Hematopoietic multipotent progenitor cell (in vitro differentiated cells): ENCODE measurements around the gene RNASE4. TPM values are rescaled to one million over a fixed set of nuclear protein-coding genes. Genes with fewer than 3 reads are reported as not detected.
"Not testable (repeated sequence)": the region's sequence is repeated elsewhere in the genome, so short reads cannot be mapped to it uniquely, and the experiment has no call there.

Experiments used
- DNase-seq, 3 donors: peaks; one replicate each; pipeline ENCODE4 v3.0.0-alpha.2; 2011 to 2015; ENCODE audit warnings: low read depth in 2 of 3, low spot score in 2 of 3
- total RNA-seq: library from RNA; depleted of rRNA; stranded (reverse); fragments of >200 nt; gene quantifications from one replicate; pipeline ENCODE4 v1.2.3, GENCODE V29; 2012

Gene RNASE4
- total RNA-seq: 8.9 TPM

DNA sequence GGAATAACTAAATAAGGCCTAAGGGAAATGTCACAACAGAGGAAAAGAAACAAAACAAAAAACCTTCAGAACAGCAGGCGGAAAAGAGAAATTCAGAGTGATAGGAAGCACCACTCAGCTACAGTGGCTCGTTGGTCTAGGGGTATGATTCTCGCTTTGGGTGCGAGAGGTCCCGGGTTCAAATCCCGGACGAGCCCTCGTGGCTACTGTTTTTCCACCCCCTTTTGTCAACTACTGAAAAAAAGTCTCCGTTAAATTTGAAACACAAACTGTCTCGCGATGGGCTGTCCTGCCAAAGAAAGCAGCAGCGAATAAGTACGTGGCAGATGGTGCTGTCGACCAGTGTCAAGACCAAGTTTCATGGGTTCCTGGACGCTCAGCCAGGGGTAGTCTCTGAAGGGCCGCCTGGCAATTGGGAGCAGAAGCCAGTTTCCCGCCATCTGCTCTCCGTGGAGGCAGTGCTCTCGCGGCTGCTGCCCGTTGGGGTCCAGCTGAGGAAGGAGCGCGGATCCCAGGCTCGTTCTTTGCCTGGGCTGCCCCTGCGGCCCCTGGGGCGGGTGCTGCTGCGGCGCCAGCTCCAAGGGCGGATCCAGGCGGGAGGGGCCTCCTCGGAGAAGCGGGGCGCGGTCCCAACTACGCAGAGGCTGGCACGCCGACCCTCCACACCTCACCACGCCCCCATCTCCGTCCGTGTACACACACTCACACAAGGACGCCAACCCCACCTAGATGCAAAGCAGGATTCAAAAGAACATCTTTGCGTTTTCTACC, at the start of gene RNASE4:
Gene RNASE4, plus strand, starts transcription at position 670 of the 771 bp plus-strand sequence. CDS start 14,812 bp downstream, outside the sequence.
- DNase-seq: peak; percentile 77 to 89 (median 78)

DNA sequence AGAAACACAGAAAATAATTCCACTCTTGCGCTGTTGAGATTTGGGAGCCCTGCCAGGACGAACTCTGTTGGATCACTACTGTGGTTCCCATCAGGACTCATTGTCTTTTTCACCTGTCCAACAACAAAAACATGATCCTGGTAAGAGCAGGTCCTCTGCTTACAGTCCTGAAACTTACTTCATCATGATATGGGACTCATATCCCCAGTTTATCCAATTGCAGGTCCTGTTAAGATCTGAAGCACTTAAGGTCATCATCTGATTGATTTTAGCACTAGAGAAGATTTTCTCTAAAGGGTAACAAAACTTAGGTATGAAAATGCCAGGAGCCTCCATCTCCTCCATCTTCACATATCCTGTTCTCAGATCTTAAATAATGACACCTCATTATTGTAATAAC, 42.8 kb upstream of the RNASE4 start, which contains the start of gene OR6S1:
Gene OR6S1, minus strand, starts transcription at position 101 of the 400 bp plus-strand sequence. Its CDS starts 0 bp downstream, at position 101.
- no peak for DNase-seq

DNA sequence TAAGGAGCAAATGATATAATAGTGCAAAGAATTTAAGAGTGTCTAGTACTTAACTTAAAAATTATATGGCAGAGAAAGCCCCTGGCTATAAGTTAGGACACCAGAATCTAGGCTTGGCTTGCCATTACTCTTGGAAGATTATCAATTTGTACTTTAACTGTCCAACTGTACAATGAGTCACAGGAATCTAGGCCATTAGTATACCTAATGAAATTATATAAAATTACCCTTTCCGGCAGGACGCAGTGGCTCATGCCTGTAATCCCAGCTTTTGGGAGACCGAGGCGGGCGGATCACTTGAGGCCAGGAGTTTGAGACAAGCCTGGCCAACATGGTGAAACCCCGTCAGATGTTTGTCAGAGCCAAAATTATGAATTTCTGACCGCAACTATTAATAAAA, 42.2 kb upstream of the RNASE4 start:
- DNase-seq: no peak

GRCh38 chr14:20642755-20643154, 41.6 kb upstream of the RNASE4 start:
- DNase-seq: not testable (repeated sequence)

DNA sequence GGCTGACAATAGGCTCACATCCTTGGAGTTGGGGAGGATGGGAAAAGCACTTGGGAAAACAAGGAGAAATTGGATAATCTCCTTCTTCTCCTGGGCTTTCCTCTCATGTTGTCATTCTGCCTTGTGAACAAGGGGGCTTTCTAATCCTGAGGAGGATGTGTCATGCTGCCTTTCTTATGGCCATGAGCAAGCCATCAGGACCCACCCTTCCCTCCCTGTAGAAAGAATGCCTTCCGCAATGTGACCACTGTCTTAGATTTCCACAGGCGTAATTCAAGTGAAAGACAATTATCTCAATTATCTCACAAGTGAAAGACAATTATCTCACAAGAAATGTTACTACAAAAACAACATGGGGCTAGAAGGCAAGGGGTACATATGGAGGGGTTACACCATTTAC, 39.8 kb upstream of the RNASE4 start:
- DNase-seq: no peak

DNA sequence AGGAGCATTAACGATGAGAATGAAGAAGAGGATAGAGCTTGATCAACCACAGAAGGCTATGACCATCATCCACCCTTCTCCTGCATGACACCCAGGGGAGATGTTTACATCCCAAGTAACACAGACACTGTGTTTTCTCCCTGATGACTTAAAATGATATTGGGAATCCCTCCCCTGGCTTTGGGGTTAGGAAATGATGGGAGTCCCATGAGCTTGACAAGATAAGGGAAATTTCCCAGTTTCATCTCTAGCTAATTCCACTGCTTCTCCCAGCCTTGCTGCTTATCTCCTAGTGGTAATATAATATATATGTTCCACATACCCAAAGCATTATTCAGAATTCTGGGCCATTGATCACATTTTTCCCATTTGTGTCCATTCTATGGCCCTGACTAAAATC, 38.9 kb upstream of the RNASE4 start:
- DNase-seq: no peak

DNA sequence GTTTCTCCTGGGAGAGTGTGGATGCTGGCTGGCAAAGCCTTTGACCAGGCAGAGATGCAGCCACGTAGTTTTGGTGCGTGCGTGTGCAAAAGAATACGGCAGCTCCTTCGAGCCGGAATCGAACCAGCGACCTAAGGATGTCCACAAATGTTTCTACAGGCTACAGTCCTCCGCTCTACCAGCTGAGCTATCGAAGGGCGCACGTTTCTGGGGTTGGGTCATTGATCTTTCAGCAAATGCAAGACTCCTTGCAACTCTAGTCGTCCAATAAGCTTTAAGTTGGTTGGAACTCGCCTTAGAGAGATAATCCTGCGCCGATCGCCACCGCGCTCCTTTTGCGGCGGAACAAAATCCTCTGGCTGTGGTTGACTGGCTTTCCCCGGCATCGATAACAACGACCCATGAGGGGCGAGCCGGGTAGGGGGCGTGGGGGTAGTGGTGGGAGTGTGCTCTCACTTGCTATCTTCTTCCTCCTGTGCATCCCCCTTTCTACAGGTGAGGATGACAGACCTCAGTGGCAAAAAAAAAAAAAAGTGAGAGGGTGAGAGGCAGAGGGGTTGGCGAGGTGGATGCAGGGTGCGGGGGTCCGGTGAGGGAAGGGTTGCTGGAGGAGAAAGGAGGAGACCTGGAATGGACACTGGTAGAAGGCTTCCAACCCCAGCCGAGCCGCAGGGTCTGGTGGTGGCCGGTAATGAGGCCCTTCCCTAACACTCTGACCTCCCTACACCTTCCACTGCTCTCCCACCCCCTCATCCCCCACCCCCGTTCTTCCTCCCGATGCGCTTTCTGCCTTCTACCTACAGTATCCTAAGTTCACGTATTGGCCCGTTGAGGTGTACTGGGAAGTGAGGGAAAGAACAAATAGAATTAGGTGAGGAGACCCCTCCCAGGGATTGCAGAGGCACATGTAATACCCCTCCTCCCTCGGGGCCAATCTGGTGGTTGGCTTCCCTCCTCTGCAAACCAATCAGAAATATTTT, 31.1 kb upstream of the RNASE4 start:
- DNase-seq: peak in 2 of 3 donors; percentile 33 to 58

- DNase-seq: no peak
Observed at GRCh38 chr14:20655851-20656250, 28.5 kb upstream of the RNASE4 start.

DNA sequence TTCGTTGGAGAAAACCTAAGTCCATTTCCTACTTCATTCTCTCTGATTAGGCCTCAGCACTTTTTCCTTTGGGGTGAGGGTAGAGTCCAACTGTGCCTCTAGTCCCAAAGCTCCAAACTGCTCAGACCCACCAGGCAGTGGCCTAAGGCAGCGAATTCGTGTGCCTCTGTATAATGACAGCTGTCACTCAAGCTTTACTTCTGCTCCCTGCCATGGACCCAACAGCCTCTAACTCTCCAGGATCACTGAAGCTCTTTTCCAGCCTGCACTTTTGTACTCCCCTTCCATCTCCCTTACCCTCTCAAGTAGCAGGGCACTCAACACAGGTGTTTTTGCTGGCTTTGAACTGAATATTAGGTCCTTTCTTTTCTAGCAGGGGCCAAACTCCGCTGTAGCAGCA, 28.1 kb upstream of the RNASE4 start:
- no peak for DNase-seq

- peak in 2 of 3 donors; percentile 33 to 42 for DNase-seq
Observed at GRCh38 chr14:20657216-20658211, 26.8 kb upstream of the RNASE4 start.

DNA sequence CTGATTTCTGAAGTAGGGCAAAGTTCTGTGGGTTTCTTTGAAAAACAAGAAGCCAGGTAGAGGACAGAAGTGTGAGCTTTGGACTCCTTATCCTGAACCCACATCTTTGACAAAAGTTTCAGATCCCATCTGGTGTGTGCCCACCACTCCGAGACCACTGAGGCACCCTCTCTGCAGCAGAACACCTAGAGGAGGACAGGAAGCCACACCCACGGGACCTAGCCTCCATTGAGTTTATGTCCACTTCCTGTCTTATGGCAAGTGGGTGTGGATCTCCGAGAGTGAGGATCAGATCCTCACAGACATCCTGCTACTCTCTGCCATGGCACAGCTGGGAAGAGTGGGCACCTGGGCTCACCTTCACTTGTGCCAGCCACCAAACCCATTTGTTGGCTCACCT, 26.1 kb upstream of the RNASE4 start:
- no peak for DNase-seq

GRCh38 chr14:20659336-20659735, 25.0 kb upstream of the RNASE4 start:
- no peak for DNase-seq

DNA sequence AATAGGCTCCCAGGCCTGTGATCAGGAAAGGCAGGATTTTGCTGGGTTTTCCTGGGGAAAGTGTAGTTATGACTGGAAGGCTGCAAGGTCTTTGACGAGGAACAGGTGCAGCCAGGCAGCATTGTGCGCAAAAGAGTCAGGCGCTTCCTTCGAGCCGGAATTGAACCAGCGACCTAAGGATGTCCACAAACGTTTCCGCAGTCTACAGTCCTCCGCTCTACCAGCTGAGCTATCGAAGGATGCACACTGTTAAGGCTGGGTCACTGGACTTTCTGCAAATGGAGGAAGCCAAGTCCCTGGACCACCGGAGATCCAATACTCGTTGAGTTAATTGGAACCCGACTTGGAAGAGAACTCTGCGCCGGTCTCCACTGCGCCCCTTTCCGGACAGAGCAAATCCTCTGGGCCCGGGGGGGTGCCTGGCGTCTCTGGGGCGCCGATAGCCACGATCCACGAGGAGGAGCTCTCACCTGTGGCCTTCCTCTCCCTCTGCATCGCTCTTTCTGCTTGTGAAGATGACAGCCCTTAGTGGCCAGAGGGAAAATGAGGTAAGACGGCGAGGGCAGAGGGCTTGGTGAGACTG, 24.5 kb upstream of the RNASE4 start:
- DNase-seq: no peak

DNA sequence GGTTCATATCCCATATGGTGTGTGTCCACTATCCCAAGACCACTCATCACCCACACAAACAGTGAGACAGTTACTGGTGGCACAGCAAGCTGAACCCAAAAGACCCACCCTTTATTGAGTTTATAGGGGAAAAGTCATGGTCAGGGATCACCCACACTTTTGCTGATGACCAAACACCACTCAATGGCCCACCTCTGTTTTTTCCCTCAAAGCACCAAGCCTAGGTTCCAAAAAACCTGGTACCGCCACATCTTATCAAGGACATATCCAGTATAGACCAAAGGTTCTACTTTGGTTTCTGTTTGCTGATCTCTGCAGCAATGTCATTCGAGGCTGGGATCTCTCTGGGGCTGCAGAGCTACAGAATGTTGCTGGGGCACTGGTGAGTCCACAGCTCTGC, 23.2 kb upstream of the RNASE4 start:
- DNase-seq: no peak

DNA sequence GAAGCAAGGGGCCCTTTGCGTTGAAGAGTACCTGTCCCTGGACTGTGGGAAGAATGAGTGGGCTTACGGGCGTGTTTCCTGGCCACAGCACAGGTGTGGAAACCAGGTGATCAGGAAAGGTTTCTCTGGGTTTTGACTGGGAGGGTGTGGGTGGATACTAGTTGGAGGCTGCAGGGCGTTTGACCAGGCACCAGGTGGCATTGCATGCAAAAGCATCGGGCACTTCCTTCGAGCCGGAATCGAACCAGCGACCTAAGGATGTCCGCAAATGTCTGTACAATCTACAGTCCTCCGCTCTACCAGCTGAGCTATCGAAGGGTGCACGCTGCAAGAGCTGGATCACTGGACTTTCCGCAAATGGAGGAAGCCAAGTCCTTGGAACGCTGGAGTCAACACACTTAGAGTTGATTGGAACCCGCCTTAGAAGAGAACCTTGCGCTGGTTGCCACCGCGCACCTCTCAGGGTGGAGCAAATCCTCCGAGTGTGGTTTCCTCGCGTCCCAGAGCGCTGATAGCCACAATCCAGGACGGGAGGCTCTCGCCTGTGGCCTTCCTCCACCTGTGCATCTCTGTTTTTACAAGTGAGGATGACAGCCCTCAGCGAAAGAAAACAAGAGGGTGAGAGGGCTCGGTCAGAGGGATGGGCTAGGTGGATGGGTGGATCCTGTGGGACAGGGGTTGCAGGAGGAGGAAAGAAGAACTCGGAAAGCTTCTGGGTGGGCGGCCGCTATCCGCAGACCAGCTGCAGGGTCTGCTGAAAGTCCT, 21.2 kb upstream of the RNASE4 start:
- peak; percentile 47 to 90 (median 79) for DNase-seq

DNA sequence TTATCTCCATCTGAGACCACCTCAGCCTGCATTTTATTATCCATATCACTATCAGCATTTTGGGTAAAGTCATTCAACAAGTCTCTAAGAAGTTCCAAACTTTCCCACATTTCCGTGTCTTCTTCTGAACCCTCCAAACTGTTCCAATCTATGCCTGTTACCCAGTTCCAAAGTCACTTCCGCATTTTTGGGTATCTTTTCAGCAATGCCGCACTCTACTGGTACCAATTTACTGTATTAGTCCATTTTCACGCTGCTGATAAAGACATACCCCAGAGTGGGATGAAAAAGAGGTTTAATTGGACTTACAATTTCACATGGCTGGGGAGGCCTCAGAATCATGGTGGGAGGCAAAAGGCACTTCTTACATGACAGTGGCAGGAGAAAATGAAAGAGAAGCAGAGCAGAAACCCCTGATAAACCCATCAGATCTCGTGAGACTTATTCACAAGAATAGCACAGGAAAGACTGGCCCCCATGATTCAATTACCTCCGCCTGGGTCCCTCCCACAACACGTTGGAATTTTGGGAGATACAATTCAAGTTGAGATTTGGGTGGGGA, 17.9 kb upstream of the RNASE4 start:
- DNase-seq: not testable (repeated sequence)

DNA sequence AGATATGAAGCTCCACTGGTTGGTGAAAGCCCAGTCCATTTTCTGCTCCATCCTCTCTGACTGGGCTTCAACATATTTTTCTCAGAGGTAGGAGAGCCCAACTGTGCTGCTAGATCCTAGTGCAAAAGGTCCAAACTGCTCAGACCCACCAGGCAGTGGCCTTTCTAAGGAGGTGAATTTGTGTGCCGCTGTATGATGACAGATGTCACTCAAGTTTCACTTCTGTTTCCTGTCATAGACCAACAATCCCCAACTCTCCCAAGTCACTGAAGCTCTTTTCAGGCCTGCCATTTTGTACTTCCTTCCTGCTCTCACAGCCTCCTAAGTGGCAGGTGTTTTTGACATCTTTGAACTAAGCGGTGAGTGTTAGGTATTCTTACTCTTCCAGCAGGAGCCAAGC, 16.4 kb upstream of the RNASE4 start:
- DNase-seq: no peak

- no peak for DNase-seq
Observed at GRCh38 chr14:20668969-20669368, 15.4 kb upstream of the RNASE4 start.
